HEK293T (cell line): ENCODE results near the gene ASTE1.

Experiments
- ARNT ChIP-seq: fragments of 450-650 bp; IDR thresholded peaks from 2 replicates; pipeline ENCODE4 v1.6.1; 2017; ENCODE audit warnings: mild to moderate bottlenecking
- ELF4 ChIP-seq: fragments of 450-650 bp; IDR thresholded peaks from 2 replicates; pipeline ENCODE4 v1.6.1; 2017; ENCODE audit warnings: antibody characterized with exemption
- FOXA1 ChIP-seq: fragments of 450-650 bp; IDR thresholded peaks from 2 replicates; pipeline ENCODE4 v1.6.1; 2016; ENCODE audit warnings: mild to moderate bottlenecking
- FOXK2 ChIP-seq: fragments of 450-650 bp; IDR thresholded peaks from 2 replicates; pipeline ENCODE4 v1.6.1; 2016; ENCODE audit warnings: mild to moderate bottlenecking
- FOXM1 ChIP-seq: fragments of 450-650 bp; IDR thresholded peaks from 2 replicates; pipeline ENCODE4 v1.6.1; 2017; ENCODE audit warnings: mild to moderate bottlenecking, borderline replicate concordance
- HDGF ChIP-seq: fragments of 450-650 bp; IDR thresholded peaks from 2 replicates; pipeline ENCODE4 v1.6.1; 2017; ENCODE audit warnings: antibody characterized with exemption, borderline replicate concordance
- NFRKB ChIP-seq: fragments of 450-650 bp; IDR thresholded peaks from 2 replicates; pipeline ENCODE4 v1.6.1; 2016; ENCODE audit warnings: mild to moderate bottlenecking, moderate library complexity
- SP1 ChIP-seq: fragments of 450-650 bp; IDR thresholded peaks from 2 replicates; pipeline ENCODE4 v1.6.1; 2017
- SUZ12 ChIP-seq: fragments of 450-650 bp; IDR thresholded peaks from 2 replicates; pipeline ENCODE4 v1.6.1; 2016; ENCODE audit warnings: mild to moderate bottlenecking
- ZNF384 ChIP-seq: fragments of 450-650 bp; IDR thresholded peaks from 2 replicates; pipeline ENCODE4 v1.6.1; 2016

DNA sequence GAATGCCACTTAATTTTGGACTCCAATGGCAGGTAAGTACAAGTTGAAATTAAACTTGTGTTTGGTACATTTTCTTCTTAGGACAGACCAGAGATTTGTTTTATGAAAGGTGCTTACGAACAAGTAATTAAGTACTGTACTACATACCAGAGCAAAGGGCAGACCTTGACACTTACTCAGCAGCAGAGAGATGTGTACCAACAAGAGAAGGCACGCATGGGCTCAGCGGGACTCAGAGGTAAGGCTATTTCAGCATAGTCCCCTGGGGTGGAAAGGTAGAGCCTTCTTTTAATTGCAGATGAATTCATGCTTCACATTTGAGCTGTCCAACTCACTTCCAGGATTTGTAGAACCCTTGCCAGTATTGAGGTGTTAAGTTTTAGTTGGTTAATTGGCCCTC lies 51.4 kb downstream of the ASTE1 start:
- TF ChIP-seq SP1: no peak
- TF ChIP-seq NFRKB: no peak
- TF ChIP-seq SUZ12: no peak
- TF ChIP-seq FOXA1: no peak
- no peak for TF ChIP-seq FOXM1
- no peak for TF ChIP-seq FOXK2
- TF ChIP-seq HDGF: no peak
- no peak for TF ChIP-seq ELF4
- no peak for TF ChIP-seq ZNF384
- no peak for TF ChIP-seq ARNT
